CD14-positive monocyte (primary cell): ENCODE measurements around the gene AQP9. TPM values are rescaled to one million over a fixed set of nuclear protein-coding genes. Genes with fewer than 3 reads are reported as not detected.

ENCODE experiments used
- DNase-seq, 3 donors: peaks; one replicate each; pipeline ENCODE4 v3.0.0-alpha.2; 2011 to 2022
- H2AFZ ChIP-seq: 2 replicates; pipeline ENCODE4 v1.6.0; 2012; ENCODE audit warnings: mild to moderate bottlenecking, low read depth, low read length, inconsistent platforms; ENCODE audit not compliant: insufficient read depth, poor library complexity, severe bottlenecking
- H3K27ac ChIP-seq, 2 donors: 1 replicate in 1 of 2; 2 replicates in 1 of 2; pipeline ENCODE4 v1.5.1; 2012 to 2013; ENCODE audit warnings: low read length in 2 of 2, control low read depth in 1 of 2, inconsistent platforms in 1 of 2, low read depth in 1 of 2, mild to moderate bottlenecking in 1 of 2
- H3K27me3 ChIP-seq, 2 donors: one replicate each; pipeline versions ENCODE4 v1.6.0 to v1.6.1; 2011 to 2013; ENCODE audit warnings: low read length in 2 of 2; ENCODE audit not compliant: control insufficient read depth in 2 of 2, insufficient read depth in 2 of 2
- H3K36me3 ChIP-seq, 2 donors: replicated peaks in 1 of 2; 1 replicate in 1 of 2; 2 replicates in 1 of 2; pipeline versions ENCODE4 v1.5.1 to v1.6.1; 2012 to 2013; ENCODE audit warnings: low read length in 2 of 2, control low read depth in 1 of 2, inconsistent platforms in 1 of 2, mild to moderate bottlenecking in 1 of 2; ENCODE audit not compliant: insufficient read depth in 2 of 2, control insufficient read depth in 1 of 2
- H3K4me1 ChIP-seq, 2 donors: 1 replicate in 1 of 2; 2 replicates in 1 of 2; pipeline versions ENCODE4 v1.5.1 to v1.6.1; 2012 to 2013; ENCODE audit warnings: low read length in 2 of 2, control low read depth in 1 of 2, inconsistent platforms in 1 of 2, mild to moderate bottlenecking in 1 of 2, moderate library complexity in 1 of 2; ENCODE audit not compliant: insufficient read depth in 2 of 2, control insufficient read depth in 1 of 2
- H3K4me2 ChIP-seq: replicated peaks from 2 replicates; pipeline ENCODE3; 2012; ENCODE audit warnings: low read length, moderate library complexity, mild to moderate bottlenecking; ENCODE audit not compliant: poor library complexity, severe bottlenecking; ENCODE audit errors: extremely low read depth
- H3K4me3 ChIP-seq, 3 experiments: fragments of 200-600 bp in 1 of 3; sonication (generic) in 1 of 3; replicated peaks in 1 of 3; 1 replicate in 2 of 3; 2 replicates in 1 of 3; pipeline ENCODE4 v1.5.1; 2011 to 2013; ENCODE audit warnings: low read length in 3 of 3, mild to moderate bottlenecking in 3 of 3, control low read depth in 2 of 3, low read depth in 2 of 3, inconsistent platforms in 1 of 3, moderate library complexity in 1 of 3
- H3K79me2 ChIP-seq: 2 replicates; pipeline ENCODE4 v1.6.0; 2012; ENCODE audit warnings: mild to moderate bottlenecking, control low read depth, inconsistent platforms, low read length, moderate library complexity; ENCODE audit not compliant: insufficient read depth
- H3K9ac ChIP-seq: 2 replicates; pipeline ENCODE4 v1.6.0; 2017; ENCODE audit warnings: low read length, mild to moderate bottlenecking; ENCODE audit not compliant: insufficient read depth, poor library complexity, severe bottlenecking
- H3K9me3 ChIP-seq, 2 donors: replicated peaks in 1 of 2; 1 replicate in 1 of 2; 2 replicates in 1 of 2; pipeline versions ENCODE4 v1.5.1 to v1.6.1; 2012 to 2013; ENCODE audit warnings: low read length in 2 of 2, control low read depth in 1 of 2; ENCODE audit not compliant: control insufficient read depth in 1 of 2, insufficient read depth in 1 of 2
- H4K20me1 ChIP-seq: 2 replicates; pipeline ENCODE4 v1.6.0; 2012; ENCODE audit warnings: mild to moderate bottlenecking, low read length, control low read depth, moderate library complexity; ENCODE audit not compliant: insufficient read depth
- H3K27ac Mint-ChIP-seq, 7 donors: one replicate each; pipeline ENCODE4 v1.8.0; 2020; ENCODE audit warnings: mild to moderate bottlenecking in 7 of 7, mixed read lengths in 7 of 7, moderate library complexity in 6 of 7, inconsistent platforms in 2 of 7
- H3K27me3 Mint-ChIP-seq, 3 donors: one replicate each; pipeline ENCODE4 v1.8.0; 2021 to 2022; ENCODE audit warnings: low read depth in 3 of 3, mild to moderate bottlenecking in 3 of 3, mixed read lengths in 3 of 3, moderate library complexity in 3 of 3, inconsistent platforms in 1 of 3
- H3K36me3 Mint-ChIP-seq, 2 donors: one replicate each; pipeline ENCODE4 v1.8.0; 2020; ENCODE audit warnings: mixed read lengths in 2 of 2, inconsistent platforms in 1 of 2, mild to moderate bottlenecking in 1 of 2
- H3K4me1 Mint-ChIP-seq: one replicate; pipeline ENCODE4 v1.8.0; 2020; ENCODE audit warnings: mild to moderate bottlenecking, mixed read lengths
- H3K4me3 Mint-ChIP-seq, 2 donors: one replicate each; pipeline ENCODE4 v1.8.0; 2020; ENCODE audit warnings: mild to moderate bottlenecking in 2 of 2, mixed read lengths in 2 of 2, moderate library complexity in 1 of 2
- H3K9me3 Mint-ChIP-seq, 7 donors: one replicate each; pipeline ENCODE4 v1.8.0; 2020 to 2022; ENCODE audit warnings: mixed read lengths in 7 of 7, mild to moderate bottlenecking in 6 of 7, moderate library complexity in 6 of 7, inconsistent platforms in 2 of 7
- CTCF ChIP-seq: fragments of 200-600 bp; IDR thresholded peaks from one replicate; pipeline ENCODE4 v1.8.0; 2022; ENCODE audit warnings: antibody characterized with exemption, mild to moderate bottlenecking
- WGBS: methylation state at CpG from one replicate; pipeline ENCODE4 v1.1.5; 2013; ENCODE audit warnings: missing lambda C conversion rate; ENCODE audit not compliant: insufficient coverage; 5-methylcytosine and 5-hydroxymethylcytosine counted together
- intact Hi-C, 2 donors: fragments of 100-400 bp; cut with micrococcal nuclease; formaldehyde crosslinking; loops; one replicate each; pipeline versions ENCODE4 v1.15.0 to v1.15.1; 2023
- polyA plus RNA-seq, 3 donors: library from polyadenylated mRNA; depleted of rRNA in 1 of 3; unstranded in 2 of 3; stranded (reverse) in 1 of 3; fragments of 300-500 nt in 2 of 3; fragments of >200 nt in 1 of 3; fragmentation: Illumina TruSeq in 2 of 3; gene quantifications; 1 replicate in 2 of 3; 2 replicates in 1 of 3; pipeline ENCODE4 v1.2.3, GENCODE V29; 2012 to 2021

The AQP9 gene
- polyA plus RNA-seq, 3 donors, result 35.6 to 141 (median 112) TPM

- intact Hi-C loops, result no loop called here
- peaks cover 0 to 3% (median 0%) of the 10 kb centered on the region in 7 donors for H3K9me3 Mint-ChIP-seq
- Histone ChIP-seq H4K20me1 (peaks cover 27% of the 10 kb centered on the region), H3K9ac (no peak overlapping the region), H3K79me2 (no peaks in the 10 kb centered on the region), H3K4me1 (peaks cover 6 to 8% of the 10 kb centered on the region in 2 donors), H2AFZ (no peak overlapping the region), H3K4me2 (no peak overlapping the region), H3K27ac (peak overlapping the region in 1 of 2 donors; percentile 47), H3K4me3 (no peak overlapping the region), H3K36me3 (peaks cover 0 to 42% of the 10 kb centered on the region in 2 donors), H3K27me3 (no peaks in the 10 kb centered on the region), H3K9me3 (no peaks in the 10 kb centered on the region)
- no peak for TF ChIP-seq CTCF
- peaks cover 49 to 52% of the 10 kb centered on the region in 2 donors for H3K36me3 Mint-ChIP-seq
- peaks cover 0 to 7% (median 4%) of the 10 kb centered on the region in 3 donors for H3K27me3 Mint-ChIP-seq
- DNase-seq, result peak; percentile 6 to 37 (median 15)
- no peak overlapping the region for H3K4me3 Mint-ChIP-seq
- peaks cover 17% of the 10 kb centered on the region for H3K4me1 Mint-ChIP-seq
- peak overlapping the region in 4 of 7 donors; percentile 14 to 67 (median 54) for H3K27ac Mint-ChIP-seq
- WGBS, result 86% methylated on average over 1 of the region's 3 CpGs
Measured at GRCh38 chr15:58167095-58167691, 29.0 kb downstream of the AQP9 start.

GRCh38 chr15:58169934-58170333 is 31.8 kb downstream of the AQP9 start:
- no peak overlapping the region for H3K4me3 ChIP-seq
- no peak overlapping the region for H2AFZ ChIP-seq
- no peaks in the 10 kb centered on the region for H3K9me3 ChIP-seq
- Mint-ChIP-seq H3K9me3 (peaks cover 0 to 3% (median 0%) of the 10 kb centered on the region in 7 donors), H3K27me3 (peaks cover 4 to 20% (median 10%) of the 10 kb centered on the region in 3 donors), H3K4me1 (peaks cover 9% of the 10 kb centered on the region), H3K4me3 (no peak overlapping the region), H3K36me3 (peaks cover 73 to 75% of the 10 kb centered on the region in 2 donors), H3K27ac (peak overlapping the region in 1 of 7 donors; percentile 1)
- no peak overlapping the region for H3K4me2 ChIP-seq
- no peaks in the 10 kb centered on the region for H3K27me3 ChIP-seq
- WGBS, result 97% methylated on average over 4 of the region's 5 CpGs
- peaks cover 12% of the 10 kb centered on the region for H4K20me1 ChIP-seq
- H3K27ac ChIP-seq, result no peak overlapping the region
- H3K36me3 ChIP-seq, result peaks cover 5 to 67% of the 10 kb centered on the region in 2 donors
- no peak for DNase-seq
- H3K9ac ChIP-seq, result no peak overlapping the region
- intact Hi-C loops, result no loop called here
- no peaks in the 10 kb centered on the region for H3K79me2 ChIP-seq
- no peak for TF ChIP-seq CTCF
- peaks cover 6 to 8% of the 10 kb centered on the region in 2 donors for H3K4me1 ChIP-seq
